GM03348 (cell line): Measurements from ENCODE around the gene PEX1.
A peak's percentile ranks its signal among the peaks of the same experiment; 100 is the strongest.
"Not testable (repeated sequence)": the region's sequence is repeated elsewhere in the genome, so short reads cannot be mapped to it uniquely, and the experiment has no call there.

ENCODE experiments used
- DNase-seq: peaks from one replicate; pipeline ENCODE4 v3.0.0; 2012; ENCODE audit warnings: low spot score

The PEX1 gene

GRCh38 chr7:92504563-92504962 lies 23.8 kb downstream of the PEX1 start:
- no peak for DNase-seq

- no peak for DNase-seq
Observed at GRCh38 chr7:92503767-92504166, 24.6 kb downstream of the PEX1 start.

- DNase-seq = no peak
Observed at GRCh38 chr7:92498557-92498956, 29.8 kb downstream of the PEX1 start.

GRCh38 chr7:92496876-92497275 lies 31.4 kb downstream of the PEX1 start:
- no peak for DNase-seq

GRCh38 chr7:92489634-92490033 lies 38.7 kb downstream of the PEX1 start:
- no peak for DNase-seq

GRCh38 chr7:92487804-92488203 lies 40.5 kb downstream of the PEX1 start:
- DNase-seq = no peak

GRCh38 chr7:92485974-92486373 lies 42.3 kb downstream of the PEX1 start:
- DNase-seq = no peak

GRCh38 chr7:92485267-92485892 lies 42.9 kb downstream of the PEX1 start:
- DNase-seq = no peak

GRCh38 chr7:92484226-92484625 lies 44.1 kb downstream of the PEX1 start:
- not testable (repeated sequence) for DNase-seq

- not testable (repeated sequence) for DNase-seq
Observed at GRCh38 chr7:92483624-92484023, 44.7 kb downstream of the PEX1 start.

GRCh38 chr7:92479146-92479545 lies 49.2 kb downstream of the PEX1 start:
- not testable (repeated sequence) for DNase-seq

- DNase-seq = no peak
Observed at GRCh38 chr7:92478711-92479110, 49.6 kb downstream of the PEX1 start.

- no peak for DNase-seq
Observed at GRCh38 chr7:92478095-92478494, 50.2 kb downstream of the PEX1 start.

GRCh38 chr7:92477681-92478080 lies 50.6 kb downstream of the PEX1 start, which contains the start of gene ERVW-1:
Gene ERVW-1 (minus strand): TSS chr7:92477946. CDS start chr7:92470381, 7,565 bp downstream.
- not testable (repeated sequence) for DNase-seq

- DNase-seq = not testable (repeated sequence)
Observed at GRCh38 chr7:92475851-92476590, 52.3 kb downstream of the PEX1 start.

- not testable (repeated sequence) for DNase-seq
Observed at GRCh38 chr7:92475261-92475770, 53.0 kb downstream of the PEX1 start.

GRCh38 chr7:92473989-92474388 lies 54.3 kb downstream of the PEX1 start:
- DNase-seq = not testable (repeated sequence)

GRCh38 chr7:92468589-92468988 lies 59.7 kb downstream of the PEX1 start:
- not testable (repeated sequence) for DNase-seq

GRCh38 chr7:92466682-92467081 lies 61.6 kb downstream of the PEX1 start:
- DNase-seq = no peak

- DNase-seq = no peak
Observed at GRCh38 chr7:92464515-92464914, 63.8 kb downstream of the PEX1 start.

GRCh38 chr7:92462560-92462959 lies 65.8 kb downstream of the PEX1 start:
- DNase-seq = no peak

GRCh38 chr7:92461027-92462003 lies 67.0 kb downstream of the PEX1 start:
- peak; percentile 71 for DNase-seq
